ENCODE measurements around the gene HECTD4. TPM values are rescaled to one million over a fixed set of nuclear protein-coding genes. Genes with fewer than 3 reads are reported as not detected.

The HECTD4 gene
- total RNA-seq, 1 experiment from 2014 or later = 31.2 TPM

GRCh38 chr12:112367965-112368364 lies 14.3 kb downstream of the HECTD4 start:
- no peaks in the 10 kb centered on the region for H3K36me3 ChIP-seq (ENCODE audit: control insufficient read depth in 1 of 2, insufficient read depth in 2 of 2, low read length in 2 of 2)
- H2AFZ ChIP-seq (ENCODE audit: low read depth, low read length, poor library complexity, severe bottlenecking) = no peak overlapping the region
- no peak for ATAC-seq
- no peaks in the 10 kb centered on the region for H3K27me3 ChIP-seq (ENCODE audit: insufficient read depth, low read length)
- RAD21 ChIA-PET (ENCODE audit: low non-redundant PET in 1 of 2, low total read pairs in 2 of 2, uncharacterized antibody in 2 of 2, unreplicated experiment in 2 of 2) = no interaction called here
- no peak overlapping the region for H3K9ac ChIP-seq (ENCODE audit: low read length)
- peaks cover 26% of the 10 kb centered on the region for H3K79me2 ChIP-seq (ENCODE audit: insufficient read depth, low read length)
- DNase-seq (ENCODE audit: low read depth, low spot score) = no peak
- H3K9me2 ChIP-seq (ENCODE audit: insufficient read depth) = no peaks in the 10 kb centered on the region
- POLR2A ChIA-PET = interaction anchor here (0.6 kb wide), 1 partner anchor 353 kb away, joined by 3 read pairs; no protein-coding TSS in a partner anchor
- intact Hi-C loops (cut with micrococcal nuclease) = no loop called here
- no peak overlapping the region for H3K4me3 ChIP-seq (replicated peaks in 1 of 2; ENCODE audit: low read depth in 1 of 2, low read length in 2 of 2)
- no peaks in the 10 kb centered on the region for H4K20me1 ChIP-seq (ENCODE audit: insufficient read depth)
- BruUV-seq (replicated peaks) = no TSS peak
- H3K9me3 ChIP-seq (ENCODE audit: control insufficient read depth in 1 of 2, insufficient read depth in 1 of 2, low read depth in 1 of 2, low read length in 2 of 2) = no peaks in the 10 kb centered on the region
- H3K4me2 ChIP-seq (ENCODE audit: low read length) = no peak overlapping the region
- TF ChIP-seq POLR2A (IDR thresholded peaks at IDR 0.05; ENCODE audit: borderline replicate concordance, extremely low read depth, insufficient read depth, insufficient read length) (no peak), ZNF274 (IDR thresholded peaks at IDR 0.05; ENCODE audit: low read depth, low read length) (no peak), JUND (IDR thresholded peaks at IDR 0.05) (no peak)
- no peak overlapping the region for H3K27ac ChIP-seq (ENCODE audit: low read depth, low read length)
- CTCF ChIA-PET = no interaction called here
- peaks cover 7 to 14% of the 10 kb centered on the region in 2 experiments for H3K4me1 ChIP-seq (ENCODE audit: control insufficient read depth in 1 of 2, insufficient read depth in 2 of 2, low read length in 2 of 2)

GRCh38 chr12:112362310-112362709 lies 19.9 kb downstream of the HECTD4 start:
- no TSS peak for BruUV-seq (replicated peaks)
- Histone ChIP-seq H3K4me3 (replicated peaks in 1 of 2; ENCODE audit: low read depth in 1 of 2, low read length in 2 of 2) (no peak overlapping the region), H3K36me3 (ENCODE audit: control insufficient read depth in 1 of 2, insufficient read depth in 2 of 2, low read length in 2 of 2) (no peaks in the 10 kb centered on the region), H4K20me1 (ENCODE audit: insufficient read depth) (no peaks in the 10 kb centered on the region), H3K9me3 (ENCODE audit: control insufficient read depth in 1 of 2, insufficient read depth in 1 of 2, low read depth in 1 of 2, low read length in 2 of 2) (no peaks in the 10 kb centered on the region), H3K4me1 (ENCODE audit: control insufficient read depth in 1 of 2, insufficient read depth in 2 of 2, low read length in 2 of 2) (no peaks in the 10 kb centered on the region; a peak in 1 of 4 replicates), H3K27ac (ENCODE audit: low read depth, low read length) (no peak overlapping the region), H3K9me2 (ENCODE audit: insufficient read depth) (no peaks in the 10 kb centered on the region), H3K9ac (ENCODE audit: low read length) (no peak overlapping the region), H3K27me3 (ENCODE audit: insufficient read depth, low read length) (no peaks in the 10 kb centered on the region), H3K79me2 (ENCODE audit: insufficient read depth, low read length) (peaks cover 11% of the 10 kb centered on the region; the same call in 1 of the 2 replicates), H3K4me2 (ENCODE audit: low read length) (no peak overlapping the region), H2AFZ (ENCODE audit: low read depth, low read length, poor library complexity, severe bottlenecking) (no peak overlapping the region)
- no peak for DNase-seq (ENCODE audit: low read depth, low spot score)
- RAD21 ChIA-PET (ENCODE audit: low non-redundant PET in 1 of 2, low total read pairs in 2 of 2, uncharacterized antibody in 2 of 2, unreplicated experiment in 2 of 2) = no interaction called here
- intact Hi-C loops (cut with micrococcal nuclease) = no loop called here
- CTCF ChIA-PET = no interaction called here
- ATAC-seq = no peak
- POLR2A ChIA-PET = no interaction called here
- TF ChIP-seq YY1 (IDR thresholded peaks at IDR 0.05; ENCODE audit: extremely low read depth, insufficient replicate concordance, low read depth, low read length) (no peak), ATF3 (IDR thresholded peaks at IDR 0.05) (no peak), REST (IDR thresholded peaks at IDR 0.05; ENCODE audit: low read depth) (no peak), CTCF (IDR thresholded peaks at IDR 0.05 in 2 of 3, conservative IDR thresholded peaks at IDR 0.05 in 1 of 3; ENCODE audit: borderline replicate concordance in 1 of 3, insufficient read depth in 1 of 3, low read depth in 2 of 3, low read length in 2 of 3) (no peak), TCF7L2 (IDR thresholded peaks at IDR 0.05; ENCODE audit: borderline replicate concordance, extremely low read depth, insufficient read depth, insufficient read length) (no peak), ZFX (IDR thresholded peaks at IDR 0.05) (no peak), ELF1 (IDR thresholded peaks at IDR 0.05; ENCODE audit: borderline replicate concordance, low read depth) (no peak), SRF (IDR thresholded peaks at IDR 0.05; ENCODE audit: low read depth) (no peak), ZBTB33 (IDR thresholded peaks at IDR 0.05; ENCODE audit: extremely low read depth, insufficient replicate concordance, low read length) (no peak), SP1 (IDR thresholded peaks at IDR 0.05; ENCODE audit: low read depth) (no peak)
